ENCODE results near the gene XAB2. TPM values are rescaled to one million over a fixed set of nuclear protein-coding genes. Genes with fewer than 3 reads are reported as not detected.
A peak's percentile ranks its signal among the peaks of the same experiment; 100 is the strongest.

Gene XAB2
- total RNA-seq, result 34.0 TPM

DNA sequence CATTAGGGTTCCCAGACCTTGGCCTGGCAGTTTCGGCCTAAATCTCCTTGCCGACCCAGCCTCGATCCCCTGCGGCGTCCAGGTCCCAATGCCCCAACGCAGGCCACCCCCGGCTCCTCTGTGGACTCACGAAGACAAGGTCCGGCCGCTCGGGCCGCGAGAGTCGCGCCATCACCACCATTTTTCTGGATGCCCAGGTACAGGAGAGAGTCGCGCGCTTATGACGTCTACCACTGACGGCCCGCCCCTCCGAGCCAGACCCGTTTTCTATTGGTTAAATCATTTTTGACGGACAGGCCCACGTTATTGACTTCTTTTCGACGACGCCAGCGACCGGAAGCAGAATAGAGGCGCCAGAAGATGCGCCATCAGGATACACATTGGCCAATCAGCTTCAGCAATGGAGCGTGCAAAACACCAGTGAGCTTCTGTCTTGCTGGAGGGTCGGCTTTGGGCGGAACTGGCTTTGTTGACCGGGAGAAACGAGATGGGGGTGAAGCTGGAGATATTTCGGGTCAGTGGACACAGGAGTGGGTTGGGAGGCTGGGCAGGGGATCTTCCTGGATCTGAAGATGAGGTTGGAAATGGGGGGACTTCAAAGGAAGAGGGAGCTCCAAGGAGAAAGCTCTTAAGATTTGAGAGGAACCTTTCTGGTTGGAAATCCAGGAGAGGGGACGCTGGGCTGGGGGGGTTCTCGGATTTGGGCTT, at the start of gene XAB2, which contains the start of gene PET100:
Gene XAB2 (minus strand): TSS at position 199 of the 708 bp plus-strand sequence. CDS start 18 bp downstream, at position 181.
Gene PET100 (plus strand): TSS at position 447 of the 708 bp plus-strand sequence. CDS start 41 bp downstream, at position 488.
- DNase-seq (ENCODE audit: low spot score) (peak; percentile 97), ATAC-seq (peak; percentile 99)
- intact Hi-C loops (cut with DNase I), result no loop called here

DNA sequence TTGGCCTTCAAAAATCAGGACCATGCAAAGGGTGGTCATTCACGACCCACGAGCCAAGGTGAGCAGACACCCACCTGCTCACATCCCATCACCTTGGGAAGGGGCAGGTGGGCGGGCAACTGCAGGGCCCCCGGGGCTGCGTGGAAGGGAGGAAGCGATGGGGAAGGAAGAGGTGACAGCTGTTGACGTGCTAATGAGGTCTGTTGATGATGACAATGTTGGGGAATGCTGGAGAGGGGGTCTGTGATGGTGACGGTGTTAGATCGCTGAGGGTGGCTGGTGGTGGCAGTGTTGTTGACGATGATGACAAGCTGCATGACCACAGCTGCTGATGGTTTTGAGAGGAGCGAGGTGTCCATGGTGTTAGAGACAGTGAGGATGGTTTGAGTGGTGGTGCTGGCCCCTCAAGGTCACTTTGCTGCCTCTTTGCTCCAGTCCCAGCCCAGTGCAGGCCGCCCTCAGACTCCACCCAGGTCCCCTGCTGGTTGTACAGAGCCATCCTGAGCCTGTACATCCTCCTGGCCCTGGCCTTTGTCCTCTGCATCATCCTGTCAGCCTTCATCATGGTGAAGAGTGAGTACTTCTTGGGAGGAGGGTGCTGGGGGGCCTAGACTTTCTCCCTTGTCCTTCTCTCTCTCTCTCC, 48.4 kb upstream of the XAB2 start:
- DNase-seq (ENCODE audit: low spot score) (no peak), ATAC-seq (no peak)
- intact Hi-C loops (cut with DNase I), result no loop called here

DNA sequence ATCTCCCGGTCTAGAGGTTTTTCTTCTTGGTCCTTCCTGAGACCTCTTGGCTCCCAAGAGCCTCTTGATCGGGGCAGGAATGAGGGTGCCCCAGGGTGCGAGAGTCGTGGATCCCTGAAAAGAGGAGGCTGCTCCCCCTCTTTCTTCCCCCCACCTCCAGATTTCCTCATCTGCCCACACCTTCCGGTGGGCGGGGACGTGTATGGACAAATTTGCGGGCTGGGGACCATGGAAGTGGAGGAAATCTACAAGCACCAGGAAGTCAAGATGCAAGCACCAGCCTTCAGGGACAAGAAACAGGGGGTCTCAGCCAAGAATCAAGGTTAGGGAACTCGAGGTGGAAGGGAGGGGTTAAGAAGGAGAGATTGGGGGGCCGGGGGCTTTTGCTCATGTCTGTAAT, 47.5 kb upstream of the XAB2 start, which contains the start of gene MCEMP1:
Gene MCEMP1 (plus strand): TSS at position 237 of the 400 bp plus-strand sequence. CDS start 31 bp downstream, at position 268.
- no peak for ATAC-seq
- intact Hi-C loops (cut with DNase I), result no loop called here
- no peak for DNase-seq (ENCODE audit: low spot score)

DNA sequence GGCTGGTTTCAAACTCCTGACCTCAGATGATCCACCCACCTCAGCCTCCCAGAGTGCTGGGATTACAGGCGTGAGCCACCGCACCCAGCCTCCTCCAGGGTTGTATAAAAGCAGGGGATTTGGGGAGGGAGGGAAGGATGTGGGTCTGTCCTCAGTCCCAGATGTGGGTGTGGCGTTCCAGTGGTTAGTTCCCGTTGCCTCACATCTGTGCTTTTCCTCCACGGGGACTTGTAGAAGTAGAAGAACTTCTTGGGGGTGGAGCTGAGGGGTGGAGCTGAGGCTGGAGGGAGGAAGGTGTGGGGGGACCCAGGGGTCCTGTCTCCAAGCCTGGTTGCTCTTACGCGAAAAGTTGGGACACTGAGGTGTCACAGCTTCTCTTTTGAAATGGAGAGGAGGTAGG, 47.0 kb upstream of the XAB2 start:
- intact Hi-C loops (cut with DNase I), result no loop called here
- DNase-seq (ENCODE audit: low spot score) (no peak), ATAC-seq (no peak)

DNA sequence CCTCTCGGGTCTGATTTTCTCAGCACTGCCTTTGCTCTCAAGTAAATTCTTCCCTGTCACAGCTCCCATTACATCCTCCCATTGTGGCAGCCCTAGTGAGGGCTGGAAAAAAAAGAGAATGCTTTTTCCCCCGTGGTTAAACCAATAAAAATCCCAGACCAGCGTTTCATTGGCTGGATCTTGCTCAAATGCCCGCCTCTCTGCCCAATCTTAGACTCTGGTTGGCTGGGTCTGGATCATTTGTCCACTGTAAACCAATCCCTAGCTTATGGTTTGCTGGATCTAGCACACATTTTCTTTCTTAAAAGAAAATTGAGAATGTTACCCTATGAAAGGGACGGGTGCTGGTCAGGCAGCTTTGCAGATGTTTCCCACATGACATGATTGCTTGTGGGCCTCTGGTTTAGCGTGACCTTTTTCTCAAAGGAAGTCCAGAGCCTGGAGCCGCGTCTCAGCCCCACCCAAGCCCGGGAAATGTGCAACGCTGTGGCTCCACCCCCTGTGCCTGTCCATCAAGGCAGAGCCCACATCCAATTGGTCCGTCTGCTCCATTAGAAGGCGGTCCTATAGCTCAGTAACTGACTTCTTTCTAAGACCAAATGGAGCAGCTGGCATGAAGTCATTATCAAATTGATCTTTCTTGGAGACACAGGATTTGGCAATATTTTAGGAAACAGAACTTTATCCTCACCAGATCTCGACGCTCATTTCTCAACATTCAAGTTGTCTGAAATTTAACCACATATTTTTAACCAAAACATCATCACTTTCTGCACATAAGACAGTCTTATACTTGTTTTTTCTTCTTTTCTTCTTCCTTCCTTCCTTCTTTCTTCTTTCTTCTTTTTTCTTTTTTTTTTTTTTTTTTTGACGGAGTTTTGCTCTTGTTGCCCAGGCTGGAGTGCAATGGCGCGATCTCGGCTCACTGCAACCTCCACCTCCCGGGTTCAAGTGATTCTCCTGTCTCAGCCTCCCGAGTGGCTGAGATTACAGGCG, 45.0 kb upstream of the XAB2 start:
- DNase-seq (ENCODE audit: low spot score), result peak; percentile 71
- intact Hi-C loops (cut with DNase I), result no loop called here
- peak; percentile 78 for ATAC-seq

DNA sequence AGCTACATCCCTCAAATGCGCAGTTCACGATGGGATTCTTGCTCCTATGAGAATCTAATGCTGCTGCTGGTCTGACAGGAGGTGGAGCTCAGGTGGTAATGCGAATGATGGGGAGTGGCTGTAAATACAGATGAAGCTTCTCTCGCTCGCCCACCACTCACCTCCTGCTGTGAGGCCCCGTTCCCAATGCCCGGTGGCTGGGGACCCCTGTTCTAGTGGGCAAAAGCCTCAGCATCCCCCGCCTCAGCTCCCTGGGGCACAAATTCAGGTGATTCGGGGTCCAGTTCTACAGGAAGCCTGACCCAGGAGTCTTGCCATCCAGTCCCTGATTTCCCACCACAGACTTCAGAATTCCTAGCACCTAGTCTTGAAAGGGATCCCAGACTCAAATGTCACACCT, 43.2 kb upstream of the XAB2 start:
- DNase-seq (ENCODE audit: low spot score) (no peak), ATAC-seq (no peak)
- intact Hi-C loops (cut with DNase I), result no loop called here

DNA sequence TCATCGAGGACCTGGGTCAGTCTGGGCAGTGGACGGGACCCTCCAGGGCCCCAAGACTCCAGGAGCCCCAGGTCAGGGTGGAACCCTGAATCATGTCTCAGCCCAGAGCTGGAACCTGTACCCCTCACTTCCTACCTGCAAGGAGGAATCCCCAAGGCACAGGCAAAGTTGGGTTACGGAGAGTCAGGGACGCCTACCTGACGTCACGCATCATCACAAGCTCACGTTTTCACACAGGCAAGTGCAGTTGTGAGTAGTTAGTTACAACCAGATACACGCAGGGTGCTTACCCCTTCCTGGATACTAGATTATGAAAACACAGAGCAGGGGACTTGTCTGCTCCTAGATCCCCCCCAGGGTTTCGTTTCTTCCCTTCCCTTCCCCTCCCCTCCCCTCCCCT, 41.4 kb upstream of the XAB2 start:
- DNase-seq (ENCODE audit: low spot score), result no peak
- no peak for ATAC-seq
- intact Hi-C loops (cut with DNase I), result no loop called here

DNA sequence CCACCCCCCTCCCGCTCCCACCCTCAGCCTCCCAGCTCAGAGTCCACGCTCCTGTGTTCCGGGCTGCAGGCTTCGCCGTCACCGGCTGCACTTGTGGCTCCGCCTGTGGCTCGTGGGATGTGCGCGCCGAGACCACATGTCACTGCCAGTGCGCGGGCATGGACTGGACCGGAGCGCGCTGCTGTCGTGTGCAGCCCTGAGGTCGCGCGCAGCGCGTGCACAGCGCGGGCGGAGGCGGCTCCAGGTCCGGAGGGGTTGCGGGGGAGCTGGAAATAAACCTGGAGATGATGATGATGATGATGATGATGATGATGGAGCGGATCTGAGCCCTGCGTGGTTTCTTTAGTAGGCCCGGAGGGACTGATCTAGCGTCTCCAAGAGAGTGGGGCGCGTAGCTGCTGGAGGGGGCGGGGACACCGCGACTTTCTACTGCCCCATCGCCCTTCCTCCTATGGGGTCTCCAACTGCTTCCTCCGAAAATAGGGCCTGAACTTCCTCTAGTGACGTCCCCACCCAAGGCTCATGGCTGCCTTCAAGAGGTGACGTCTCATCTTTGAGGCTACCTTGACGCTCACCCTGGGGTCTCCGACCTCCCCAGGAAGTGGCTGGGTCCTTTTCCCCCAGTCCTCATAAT, 40.9 kb upstream of the XAB2 start:
- intact Hi-C loops (cut with DNase I), result no loop called here
- ATAC-seq, result no peak

DNA sequence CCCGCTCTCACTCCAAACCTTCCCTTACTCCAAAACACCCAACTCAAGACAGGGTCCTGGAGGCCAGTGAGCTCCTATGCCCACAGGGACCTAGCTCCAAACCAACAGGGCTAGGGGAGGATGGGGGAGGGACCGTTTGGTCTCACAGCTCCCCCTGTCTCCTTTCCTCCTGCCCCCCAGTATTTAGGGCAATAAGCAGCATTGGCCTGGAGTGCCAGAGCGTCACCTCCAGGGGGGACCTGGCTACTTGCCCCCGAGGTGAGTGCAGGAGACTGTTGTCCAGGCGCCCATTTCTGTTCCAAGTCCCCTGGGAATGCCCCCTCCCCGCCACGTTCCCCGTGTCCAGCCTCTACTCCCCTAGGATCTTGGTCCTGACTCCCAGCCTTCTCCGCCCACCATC, 40.3 kb upstream of the XAB2 start:
- DNase-seq (ENCODE audit: low spot score) (no peak), ATAC-seq (no peak)
- intact Hi-C loops (cut with DNase I), result no loop called here

More for the DNA sequence above, 40.9 kb upstream of the XAB2 start:
- DNase-seq (ENCODE audit: low spot score), result no peak

DNA sequence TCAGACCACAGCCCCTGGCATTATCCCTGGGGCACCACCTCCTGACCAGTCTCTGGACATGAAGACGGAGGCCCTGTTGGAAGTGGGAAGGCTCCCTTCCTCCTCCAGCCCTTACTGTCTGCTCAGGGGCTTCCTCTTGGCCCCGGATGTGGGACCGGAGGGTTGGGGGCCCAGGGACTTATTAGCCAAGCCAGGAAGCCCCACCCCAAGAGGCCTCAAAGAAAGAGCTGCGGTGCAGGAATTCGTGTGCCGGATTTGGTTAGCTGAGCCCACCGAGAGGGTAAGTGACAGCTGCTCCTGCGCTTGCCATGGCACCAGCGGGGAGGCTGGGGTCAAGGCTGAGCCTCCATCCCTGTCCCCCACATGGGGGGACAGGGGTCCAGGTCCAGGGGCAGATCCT, 39.5 kb upstream of the XAB2 start, which contains the start of gene RETN:
Gene RETN (plus strand): TSS at position 208 of the 400 bp plus-strand sequence. CDS start 278 bp downstream, outside the sequence.
- DNase-seq (ENCODE audit: low spot score), result no peak
- no peak for ATAC-seq

DNA sequence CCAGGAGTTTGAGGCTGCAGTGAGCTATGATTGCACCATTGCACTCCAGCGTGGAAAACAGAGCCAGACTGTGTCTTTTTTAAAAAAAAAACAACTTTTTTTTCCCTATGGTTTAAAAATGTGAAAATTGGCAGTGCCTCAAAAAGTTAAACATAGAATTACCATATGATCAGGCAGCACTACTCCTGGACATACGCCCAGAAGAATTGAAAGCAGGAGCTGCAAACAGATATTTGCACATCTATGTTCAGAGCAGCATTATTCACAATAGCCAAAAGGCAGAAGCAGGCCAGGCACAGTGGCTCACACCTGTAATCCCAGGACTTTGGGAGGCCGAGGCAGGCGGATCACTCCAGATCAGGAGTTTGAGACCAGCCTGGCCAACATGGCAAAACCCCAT, 35.7 kb upstream of the XAB2 start:
- intact Hi-C loops (cut with DNase I), result no loop called here

More for the DNA sequence above, 39.5 kb upstream of the XAB2 start, which contains the start of gene RETN:
- intact Hi-C loops (cut with DNase I), result no loop called here

DNA sequence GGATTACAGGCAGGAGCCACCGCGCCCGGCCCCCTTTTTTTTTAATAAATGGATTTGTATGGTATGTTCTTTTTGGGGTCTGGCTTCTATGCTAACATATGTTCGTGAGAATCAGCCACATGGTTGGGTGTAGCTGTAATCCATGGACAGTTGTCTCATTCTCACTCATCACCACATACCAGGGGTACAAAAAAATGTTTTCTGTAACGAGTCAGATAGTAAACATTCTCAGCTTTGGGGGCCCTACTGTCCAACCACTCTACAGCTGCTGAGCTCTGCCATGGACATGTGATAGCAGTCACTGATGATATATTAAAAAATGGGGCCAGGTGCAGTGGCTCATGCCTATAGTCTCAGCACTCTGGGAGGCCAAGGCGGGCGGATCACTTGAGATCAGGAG, 34.4 kb upstream of the XAB2 start:
- no peak for ATAC-seq
- intact Hi-C loops (cut with DNase I), result no loop called here
- no peak for DNase-seq (ENCODE audit: low spot score)

More for the DNA sequence above, 35.7 kb upstream of the XAB2 start:
- ATAC-seq (no peak), DNase-seq (ENCODE audit: low spot score) (no peak)

DNA sequence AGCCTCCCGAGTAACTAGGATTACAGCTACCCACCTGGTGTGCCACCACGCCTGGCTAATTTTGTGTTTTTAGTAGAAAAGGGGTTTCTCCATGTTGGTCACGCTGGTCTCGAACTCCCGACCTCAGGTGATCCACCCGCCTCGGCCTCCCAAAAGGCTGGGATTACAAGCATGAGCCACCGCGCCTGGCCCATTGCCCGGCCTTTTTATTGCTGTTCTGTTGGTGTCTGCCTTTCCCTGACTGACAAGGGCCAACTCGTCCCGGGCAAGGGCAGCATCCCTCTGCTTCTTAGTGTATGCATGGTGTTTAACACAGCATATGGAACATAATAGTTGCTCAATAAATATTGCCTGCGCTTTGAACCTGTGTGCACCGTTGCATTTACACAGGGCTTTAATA, 33.3 kb upstream of the XAB2 start:
- DNase-seq (ENCODE audit: low spot score) (no peak), ATAC-seq (no peak)
- intact Hi-C loops (cut with DNase I), result no loop called here

DNA sequence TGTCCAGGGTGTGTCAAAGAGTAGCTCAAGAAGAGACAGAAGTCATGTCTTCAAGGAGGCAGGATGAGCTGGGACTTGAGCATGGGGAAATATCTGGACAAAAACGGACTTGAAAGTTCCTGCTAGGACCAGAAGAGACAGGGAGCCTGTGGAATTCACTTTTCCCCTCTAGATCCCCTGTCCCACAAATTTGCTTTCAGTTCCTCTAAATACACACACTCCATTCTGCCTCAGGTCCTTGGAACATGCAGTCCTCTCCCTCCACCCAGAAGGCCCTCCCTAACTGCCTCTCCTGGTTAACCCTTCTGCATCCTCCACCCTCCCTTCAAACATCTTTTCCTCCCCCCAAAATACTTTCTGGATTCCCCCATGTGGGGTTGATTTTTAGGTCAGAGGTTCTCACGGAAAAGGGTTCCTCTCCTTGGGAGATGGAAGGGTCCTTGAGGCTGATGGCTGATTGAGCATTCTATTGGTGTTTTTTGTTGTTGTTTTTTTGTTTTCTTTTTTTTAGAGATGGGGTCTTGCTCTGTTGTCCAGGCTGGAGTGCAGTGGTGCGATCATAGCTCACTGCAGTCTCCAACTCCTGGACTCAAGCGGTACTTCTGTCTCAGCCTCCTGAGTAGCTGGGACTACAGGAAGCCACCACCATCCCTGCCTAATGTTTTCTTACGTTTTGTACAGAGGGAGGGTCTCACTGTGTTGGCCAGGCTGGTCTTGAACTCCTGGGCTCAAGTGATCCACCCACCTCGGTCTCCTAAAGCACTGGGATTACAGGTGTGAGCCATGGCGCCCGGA, 32.6 kb upstream of the XAB2 start:
- intact Hi-C loops (cut with DNase I), result no loop called here
- ATAC-seq (no peak), DNase-seq (ENCODE audit: low spot score) (no peak)

DNA sequence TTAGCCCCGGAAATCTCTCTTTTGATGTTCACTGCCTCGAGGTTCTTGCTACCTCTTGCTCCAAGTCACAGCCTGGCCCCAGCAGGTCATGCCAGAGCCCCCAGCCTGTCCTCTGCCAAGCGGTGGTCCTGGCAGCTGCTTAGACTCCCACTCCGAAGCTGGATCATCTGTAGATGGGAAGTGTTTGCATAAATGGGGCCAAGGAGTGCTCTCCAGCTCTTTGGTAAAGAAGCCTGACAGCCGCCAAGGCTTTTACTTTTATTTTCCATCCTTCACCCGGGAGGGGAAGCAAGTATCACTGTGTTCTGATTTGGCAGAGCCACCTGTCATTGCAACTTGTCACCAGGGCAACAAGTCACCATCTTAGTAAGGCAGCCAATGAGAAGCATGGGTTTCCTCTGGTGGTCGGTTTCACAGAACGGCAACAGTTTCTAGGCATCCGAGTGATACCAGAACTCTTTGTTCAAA, 28.9 kb upstream of the XAB2 start:
- DNase-seq (ENCODE audit: low spot score) (no peak), ATAC-seq (no peak)
- intact Hi-C loops (cut with DNase I), result no loop called here

DNA sequence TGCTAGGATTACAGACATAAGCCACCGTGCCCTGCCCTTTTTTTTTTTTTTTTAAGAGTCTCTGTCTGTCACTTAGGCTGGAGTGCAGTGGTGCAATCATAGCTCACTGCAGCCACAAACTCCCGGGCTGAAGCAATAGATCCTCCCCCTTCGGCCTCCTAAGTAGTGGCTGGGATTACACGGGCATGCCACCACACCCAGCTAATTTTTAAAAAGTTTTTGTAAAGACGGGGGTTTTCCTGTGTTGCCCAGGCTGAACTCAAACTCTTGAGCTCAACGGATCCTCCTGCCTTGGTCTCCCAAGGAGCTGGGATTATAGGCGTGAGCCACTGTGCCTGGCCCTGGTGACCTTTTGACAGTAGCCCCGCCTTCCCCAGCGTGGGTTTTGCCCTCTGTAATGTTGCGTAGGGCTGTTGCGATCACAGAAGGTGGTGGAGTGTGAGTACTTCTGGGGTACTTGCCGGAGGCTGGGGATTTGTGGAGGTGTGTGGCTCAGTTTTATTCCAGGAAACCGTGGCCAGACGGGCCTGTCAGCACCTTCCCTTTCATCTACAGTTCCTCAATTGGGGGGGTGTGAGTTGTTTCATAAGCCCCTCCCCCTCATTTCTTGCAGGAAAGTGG, 27.9 kb upstream of the XAB2 start:
- no peak for ATAC-seq
- intact Hi-C loops (cut with DNase I), result no loop called here
- no peak for DNase-seq (ENCODE audit: low spot score)

DNA sequence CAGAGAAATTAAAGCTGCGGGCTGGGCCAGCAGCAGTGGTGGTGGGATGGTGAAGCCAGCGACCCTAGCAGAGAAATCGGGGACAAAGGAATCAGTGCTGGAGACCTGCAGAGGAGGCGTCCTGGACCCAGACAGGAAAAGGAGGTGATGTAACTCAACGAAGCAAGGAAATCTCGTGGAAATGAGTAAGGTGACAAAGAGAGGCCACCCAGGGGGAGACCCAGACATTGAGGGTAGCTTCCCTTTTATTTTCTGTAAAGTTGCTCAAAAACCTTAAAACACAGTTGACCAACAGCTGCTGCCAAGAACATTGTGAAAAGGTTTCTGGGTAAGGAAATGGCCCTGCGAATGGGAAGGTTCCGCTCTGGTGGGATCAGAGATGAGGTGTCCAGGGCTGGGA, 26.2 kb upstream of the XAB2 start:
- no peak for ATAC-seq
- no peak for DNase-seq (ENCODE audit: low spot score)
- intact Hi-C loops (cut with DNase I), result no loop called here
